Measurements from ENCODE around the gene NAT14.
A peak's percentile ranks its signal among the peaks of the same experiment; 100 is the strongest.
"Not testable (repeated sequence)": the region's sequence is repeated elsewhere in the genome, so short reads cannot be mapped to it uniquely, and the experiment has no call there.

NAT14 gene, protein sequence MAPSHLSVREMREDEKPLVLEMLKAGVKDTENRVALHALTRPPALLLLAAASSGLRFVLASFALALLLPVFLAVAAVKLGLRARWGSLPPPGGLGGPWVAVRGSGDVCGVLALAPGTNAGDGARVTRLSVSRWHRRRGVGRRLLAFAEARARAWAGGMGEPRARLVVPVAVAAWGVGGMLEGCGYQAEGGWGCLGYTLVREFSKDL

DNA sequence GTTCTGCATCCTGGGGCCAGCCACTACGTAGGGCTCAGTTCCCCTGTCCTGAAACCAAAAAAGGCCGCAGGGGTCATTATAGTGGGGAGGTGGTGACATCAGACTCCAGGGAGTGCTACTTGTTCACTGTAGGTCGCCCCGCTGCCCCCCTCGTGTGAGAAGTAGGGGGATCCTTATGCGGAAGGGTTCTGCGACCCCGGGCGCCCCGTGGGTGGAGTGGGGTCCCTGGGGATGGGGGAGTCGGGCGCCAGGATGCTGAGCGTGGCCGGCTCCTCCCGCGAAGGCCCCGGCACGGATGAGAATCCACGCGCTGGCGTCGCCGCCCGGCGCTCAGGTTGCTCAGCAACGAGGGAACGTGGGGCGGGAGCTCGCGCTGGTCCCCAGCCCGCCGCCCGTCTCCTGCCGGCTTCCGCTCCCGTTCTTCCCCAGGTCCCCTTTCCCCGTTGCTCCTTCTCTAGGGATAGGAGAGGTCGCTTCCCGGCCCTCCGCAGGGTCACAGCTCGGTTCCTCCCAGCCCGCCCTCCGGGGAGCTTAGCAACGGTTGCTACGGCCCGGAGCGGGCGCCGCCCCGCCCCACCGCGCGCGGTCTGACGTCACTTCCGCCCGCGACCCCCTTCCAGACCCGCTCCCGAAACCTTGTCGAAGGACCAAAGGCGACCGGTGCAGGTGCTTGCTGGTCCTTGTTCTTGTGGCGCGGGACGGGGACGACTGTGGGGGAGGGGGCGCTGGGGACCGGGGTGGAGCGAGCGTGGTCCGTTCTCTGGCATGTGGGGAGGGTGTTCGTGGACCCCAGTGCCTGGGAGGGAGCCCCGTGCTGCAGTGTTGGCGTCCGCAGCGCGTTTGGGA, at the start of gene NAT14:
Gene NAT14, plus strand, starts transcription at position 596 of the 846 bp plus-strand sequence. CDS start 521 bp downstream, outside the sequence.
- DNase-seq, result peak; percentile 84

DNA sequence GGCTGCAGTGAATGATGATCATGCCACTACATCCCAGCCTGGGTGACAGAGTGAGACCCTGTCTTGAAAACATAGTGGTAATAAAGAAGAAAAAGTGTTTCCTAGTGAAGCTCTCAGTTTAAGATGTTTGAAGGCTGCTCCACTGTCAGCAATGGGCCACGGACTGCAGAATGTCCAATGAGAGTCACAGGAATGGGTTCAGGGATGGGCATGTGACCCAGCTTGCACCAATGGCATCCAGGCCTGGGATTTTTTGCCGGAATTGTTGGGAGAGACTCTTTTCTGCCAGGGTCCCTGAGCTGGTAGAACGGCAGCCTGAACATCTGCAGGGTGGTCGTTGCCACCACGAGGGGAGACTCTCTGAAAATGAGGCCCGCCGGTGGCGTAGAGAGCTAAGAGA, 48.1 kb upstream of the NAT14 start:
- DNase-seq, result no peak

DNA sequence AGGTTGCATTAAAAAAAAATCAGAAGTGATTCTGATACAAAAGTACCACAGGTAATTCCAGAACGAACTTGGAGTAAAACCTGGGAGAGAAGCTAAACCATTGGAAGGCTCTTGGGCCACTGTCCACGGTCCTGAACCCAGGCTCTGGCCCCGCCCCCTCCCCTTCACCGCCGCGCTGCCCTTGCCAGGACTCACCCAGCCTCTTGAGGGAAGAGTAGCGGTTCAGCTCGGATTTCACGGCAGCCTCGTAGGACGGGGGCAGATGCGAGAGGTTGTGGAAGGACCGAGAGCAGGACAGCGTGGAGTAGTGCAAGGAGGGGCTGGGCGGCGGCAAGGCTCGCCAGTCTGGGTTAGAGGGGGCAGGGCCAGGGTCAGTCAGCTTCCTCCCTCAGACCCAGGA, 47.6 kb upstream of the NAT14 start:
- DNase-seq, result peak; percentile 88

DNA sequence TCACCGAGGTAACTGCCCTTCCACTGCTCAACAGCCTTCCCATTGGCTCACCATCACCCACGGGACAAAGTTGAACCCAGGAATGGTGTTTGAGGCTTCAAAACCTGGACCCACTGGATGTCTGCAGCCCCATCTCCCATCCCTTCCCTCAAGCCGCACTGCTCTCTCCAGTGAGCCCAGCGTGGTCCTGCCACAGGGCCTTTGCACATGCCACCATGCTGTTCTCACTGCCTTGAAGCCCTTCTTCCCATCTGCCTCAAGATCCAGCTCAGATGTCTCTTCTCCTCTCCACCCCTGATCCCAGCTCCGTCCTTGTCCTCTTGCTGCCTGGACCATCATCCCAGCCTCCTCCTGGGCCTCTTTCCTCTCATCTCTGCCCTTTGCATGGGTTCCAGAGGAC, 45.9 kb upstream of the NAT14 start:
- DNase-seq, result no peak

DNA sequence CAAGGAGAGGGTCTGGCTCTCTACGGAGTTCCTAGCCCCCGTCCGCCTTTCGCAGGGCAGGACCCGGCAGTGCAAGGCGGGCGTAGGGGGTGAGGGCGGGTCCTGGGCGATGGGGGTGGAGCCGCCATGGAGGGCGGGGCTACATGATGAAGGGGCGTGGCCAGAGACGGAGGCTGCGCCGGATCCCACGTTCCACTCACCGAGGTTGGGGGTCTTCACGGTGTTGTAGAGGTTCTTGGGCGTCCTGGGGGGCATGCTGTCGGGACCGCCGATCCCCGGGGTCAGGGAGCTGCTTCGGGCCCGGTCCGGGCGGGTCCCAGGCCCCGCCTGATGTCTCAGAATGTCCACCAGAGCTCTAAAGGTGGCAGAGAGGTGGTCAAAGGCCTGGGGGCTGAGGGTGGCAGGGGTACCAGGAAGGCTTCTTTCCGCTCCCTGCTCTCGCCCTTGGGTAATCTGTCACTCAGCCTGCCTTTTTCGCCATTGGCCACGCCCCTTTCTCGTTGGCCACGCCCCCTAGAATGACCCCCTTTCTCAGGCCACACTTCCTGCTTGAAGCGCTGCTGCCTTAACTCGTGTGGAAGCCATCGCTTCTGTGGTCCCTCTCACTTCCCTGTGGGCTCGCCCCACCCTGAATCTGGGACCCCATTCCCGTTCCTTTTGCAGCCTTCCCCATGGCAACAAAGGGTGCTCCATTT, 44.4 kb upstream of the NAT14 start:
- peak; percentile 30 for DNase-seq

DNA sequence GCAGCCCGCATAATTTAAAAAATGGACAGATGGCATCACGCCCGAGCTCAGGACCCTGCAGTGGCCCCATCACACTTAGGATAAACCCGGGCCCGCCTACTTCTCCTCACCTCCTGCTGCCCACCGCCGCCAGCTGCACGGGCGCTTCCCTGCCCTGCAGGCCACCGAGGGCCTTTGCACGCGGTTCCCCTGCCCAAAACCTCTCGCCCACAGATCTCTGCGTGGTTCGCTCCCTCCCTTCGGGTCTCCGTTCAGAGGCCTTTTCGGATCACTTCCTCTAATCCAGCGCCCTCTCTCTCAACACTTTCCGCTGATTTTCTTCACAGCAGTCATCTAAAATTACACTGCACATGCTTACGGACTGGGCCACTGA, 43.7 kb upstream of the NAT14 start:
- DNase-seq, result no peak

DNA sequence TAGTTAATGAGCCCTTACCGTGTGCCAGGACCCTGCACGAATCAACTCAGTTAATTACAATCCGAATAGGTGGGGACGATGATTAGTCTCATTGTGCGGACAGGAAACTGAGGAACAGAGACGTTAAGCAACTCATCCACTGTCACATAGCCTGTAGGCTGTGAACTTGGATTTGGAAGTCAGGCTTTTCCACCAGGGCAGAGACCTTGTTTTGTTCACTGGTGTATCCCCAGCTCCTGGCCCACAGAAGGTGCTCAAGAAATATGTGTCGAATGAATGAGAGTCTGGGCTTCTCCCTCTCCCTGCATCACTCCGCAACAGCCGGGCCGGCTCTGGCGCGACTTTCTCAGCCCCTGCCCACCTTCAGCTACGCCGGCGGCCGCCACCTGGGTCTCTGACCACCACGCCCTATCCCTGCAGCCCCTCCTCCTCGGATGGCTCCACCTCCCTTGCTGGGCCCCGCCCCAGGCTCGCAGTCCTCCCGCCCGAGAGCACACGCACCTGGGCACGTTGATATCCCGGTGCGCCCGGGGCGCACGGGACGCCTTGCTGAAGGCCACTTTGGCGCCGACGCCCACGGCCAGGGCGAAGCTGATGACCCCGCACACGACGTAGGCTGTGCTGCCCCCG, 43.2 kb upstream of the NAT14 start:
- no peak for DNase-seq

DNA sequence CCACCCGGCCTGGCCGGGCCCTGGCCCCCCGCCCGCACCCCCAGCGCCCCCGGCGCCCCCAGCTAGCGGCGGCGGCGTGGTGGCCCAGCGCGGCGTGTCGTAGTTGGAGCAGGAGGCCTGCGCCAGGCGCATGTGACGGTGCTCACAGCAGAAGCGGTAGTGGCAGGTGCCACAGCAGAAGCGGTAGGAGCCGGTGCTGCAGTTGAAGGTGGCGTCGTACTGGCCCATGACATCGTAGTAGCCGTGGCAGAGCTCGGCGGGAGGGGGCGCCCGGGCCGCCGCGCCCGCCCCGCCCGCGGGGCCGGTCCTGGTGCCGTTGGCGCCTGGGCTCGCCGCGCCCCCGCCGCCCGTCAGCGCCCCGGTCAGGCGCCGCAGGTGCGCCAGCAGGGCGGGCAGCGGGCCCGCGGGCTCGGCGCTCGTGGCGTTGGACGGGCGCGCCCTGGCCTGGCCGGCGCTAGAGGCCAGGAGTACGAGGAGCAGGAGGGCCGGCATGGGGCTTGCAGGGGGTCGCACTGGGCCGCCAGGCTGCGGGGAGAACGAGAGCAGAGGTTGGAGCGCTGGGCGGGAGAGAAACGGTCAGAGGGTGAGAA, 42.5 kb upstream of the NAT14 start:
- no peak for DNase-seq

DNA sequence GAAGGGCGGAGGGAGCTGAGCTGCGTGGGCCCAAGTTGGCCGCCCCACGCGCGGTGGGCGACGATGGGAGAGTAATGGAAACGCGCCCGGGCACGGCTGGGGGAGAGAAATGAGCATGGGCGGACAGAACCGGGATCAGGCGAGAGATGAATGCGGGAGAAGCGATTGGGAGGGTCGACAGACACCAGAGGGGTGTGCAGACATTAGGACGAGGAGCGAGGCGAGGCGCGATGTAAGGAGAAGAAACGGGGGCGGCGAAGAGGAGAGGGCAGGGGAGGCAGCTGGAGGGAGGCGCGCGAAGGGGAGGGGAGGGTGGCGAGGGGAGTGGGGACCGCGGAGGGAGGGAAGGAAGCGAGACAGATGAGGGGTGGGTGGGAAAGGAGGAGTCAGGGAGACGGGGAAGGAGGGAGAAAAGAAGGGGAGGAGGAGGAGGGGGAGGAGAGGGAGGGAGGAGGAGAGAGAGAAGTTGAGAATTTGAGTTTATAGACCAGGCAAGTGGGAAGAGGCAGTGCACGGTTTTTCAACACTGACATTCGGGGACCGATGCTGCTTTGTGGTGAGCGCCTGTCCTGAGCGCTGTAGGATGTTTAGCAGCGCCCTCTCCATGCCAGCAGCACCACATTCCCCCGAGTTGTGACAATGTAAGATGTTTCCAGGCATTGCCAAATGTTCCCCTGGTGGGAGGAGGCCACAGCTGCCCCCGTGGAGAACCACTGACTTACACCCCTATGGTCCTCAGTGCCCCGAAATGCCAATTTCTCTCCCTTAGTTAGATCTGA, 41.8 kb upstream of the NAT14 start, which contains the start of gene SHISA7:
Gene SHISA7, minus strand, starts transcription at position 256 of the 779 bp plus-strand sequence. CDS start 437 bp downstream, outside the sequence.
- DNase-seq, result peak; percentile 73

DNA sequence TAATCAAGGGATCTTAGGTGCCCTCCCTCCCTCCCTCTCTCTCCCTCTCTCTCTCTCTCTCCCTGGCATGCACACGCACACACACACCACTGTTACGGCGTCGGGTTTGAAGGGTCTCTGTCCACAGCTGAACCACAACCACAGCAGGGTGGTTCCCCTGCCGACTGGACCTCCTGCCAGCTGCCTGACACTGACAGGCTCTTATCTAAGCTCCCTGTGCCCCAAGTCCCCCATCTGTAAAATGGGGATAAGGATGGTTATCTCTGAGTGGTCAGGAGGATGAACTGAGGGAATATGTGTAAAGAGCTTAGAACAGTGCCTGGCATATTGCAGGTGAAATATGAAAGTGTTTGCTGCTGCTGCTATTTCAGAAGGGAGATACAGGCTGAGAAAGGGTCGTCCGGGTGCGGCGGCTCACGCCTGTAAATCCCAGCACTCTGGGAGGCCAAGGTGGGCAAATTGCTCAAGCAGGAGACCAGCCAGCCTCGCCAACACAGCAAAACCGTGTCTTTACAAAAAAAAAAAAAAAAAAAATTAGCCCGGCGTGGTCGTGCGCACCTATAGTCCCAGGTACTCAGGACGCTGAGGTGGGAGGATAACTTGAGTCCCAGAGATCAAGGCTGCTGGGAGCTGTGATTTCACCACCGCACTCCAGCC, 41.0 kb upstream of the NAT14 start:
- peak; percentile 82 for DNase-seq

DNA sequence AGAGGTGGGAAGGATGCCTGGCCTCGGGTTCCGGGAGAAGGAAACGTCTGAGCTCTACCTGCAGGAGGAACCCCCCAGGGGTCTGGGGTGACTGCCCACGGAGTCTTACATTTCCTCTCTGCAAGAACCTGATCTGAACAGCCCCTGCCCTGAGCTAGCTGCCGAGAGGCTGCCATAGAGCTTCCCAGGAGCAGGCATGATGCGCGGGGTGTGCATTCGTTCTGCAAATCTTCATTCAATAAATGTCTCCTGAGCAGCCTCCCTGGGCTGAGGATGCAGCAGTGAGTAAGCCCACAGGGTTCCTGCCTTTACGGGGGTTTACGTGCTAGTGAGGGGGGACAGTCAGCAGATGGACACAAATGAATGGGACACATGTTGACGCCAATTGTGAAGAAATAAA, 40.3 kb upstream of the NAT14 start:
- no peak for DNase-seq

DNA sequence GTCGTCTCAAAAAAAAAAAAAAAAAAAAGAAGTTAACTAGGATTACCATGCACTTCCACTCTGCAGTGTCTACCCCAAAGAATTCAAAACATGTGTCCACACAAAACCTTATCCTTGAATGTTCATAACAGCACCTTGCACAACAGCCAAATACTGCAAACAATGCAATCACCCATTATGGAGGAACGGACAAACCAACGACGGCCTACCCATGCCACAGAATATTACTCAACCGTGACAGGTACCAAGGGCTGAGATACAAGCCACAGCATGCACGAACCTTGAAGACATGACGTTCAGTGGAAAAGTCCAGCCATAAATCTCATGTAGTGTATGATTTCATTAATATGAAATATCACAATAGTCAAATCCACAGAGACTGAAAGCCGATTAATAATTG, 38.9 kb upstream of the NAT14 start:
- DNase-seq, result no peak

DNA sequence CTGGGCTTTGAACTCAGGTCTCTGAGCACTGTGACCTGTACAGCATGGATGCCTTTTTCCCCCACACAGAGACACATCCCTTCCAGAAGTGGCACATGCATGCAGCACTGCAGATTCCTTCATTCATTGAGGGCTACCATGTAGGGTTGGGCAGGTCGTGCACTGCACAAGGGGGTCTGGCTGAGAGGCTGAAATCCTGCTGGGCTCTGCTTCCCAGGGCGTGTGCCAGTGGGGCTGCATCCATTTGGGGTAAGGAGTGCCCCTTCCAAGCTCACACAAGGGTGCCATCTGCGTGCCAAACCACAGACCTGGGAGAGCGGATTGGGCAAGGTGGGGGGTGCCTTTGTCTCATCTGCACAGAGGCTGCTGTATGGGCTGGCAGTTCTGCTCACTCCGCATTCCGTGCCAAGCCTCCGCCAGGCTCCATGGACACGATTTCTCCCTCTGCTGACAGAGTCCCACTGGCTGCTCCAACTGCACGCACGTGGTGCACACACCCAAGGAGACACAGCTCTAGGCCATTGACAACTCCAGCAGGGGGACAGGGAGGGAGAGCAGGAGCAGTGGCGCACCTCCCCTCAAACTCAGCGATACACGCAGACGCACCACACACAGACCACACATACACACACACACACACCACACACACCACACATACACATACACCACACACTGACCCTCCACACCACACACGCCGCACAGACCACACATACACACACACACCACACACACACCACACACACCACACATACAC, 37.4 kb upstream of the NAT14 start:
- peak; percentile 50 for DNase-seq

DNA sequence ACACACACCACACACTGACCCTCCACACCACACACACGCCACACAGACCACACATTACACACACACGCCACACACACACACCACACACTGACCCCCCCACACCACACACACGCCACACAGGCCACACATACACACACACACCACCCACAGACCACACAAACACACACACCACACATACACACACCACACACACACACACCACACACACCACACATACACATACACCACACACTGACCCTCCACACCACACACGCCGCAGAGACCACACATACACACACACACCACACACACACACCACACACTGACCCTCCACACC, 36.9 kb upstream of the NAT14 start:
- DNase-seq, result not testable (repeated sequence)

DNA sequence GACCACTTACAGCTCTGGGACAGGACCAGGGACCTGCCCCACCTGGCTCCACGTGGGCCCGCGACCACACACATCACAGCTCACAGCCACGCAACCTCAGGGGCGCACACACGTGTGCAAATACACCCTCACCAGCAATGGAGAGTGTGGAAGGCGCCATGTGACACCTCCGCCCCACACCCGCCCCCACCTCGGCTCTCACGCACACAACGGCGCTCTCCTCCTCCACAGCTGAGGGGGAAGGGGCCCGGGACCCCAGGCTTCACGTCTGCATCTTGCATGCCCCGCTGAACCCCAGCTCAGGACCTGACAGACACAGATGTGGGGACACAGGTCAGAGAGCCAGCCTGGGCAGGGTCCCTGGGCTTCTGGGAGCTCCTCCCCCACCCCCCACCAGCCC, 35.5 kb upstream of the NAT14 start:
- no peak for DNase-seq

DNA sequence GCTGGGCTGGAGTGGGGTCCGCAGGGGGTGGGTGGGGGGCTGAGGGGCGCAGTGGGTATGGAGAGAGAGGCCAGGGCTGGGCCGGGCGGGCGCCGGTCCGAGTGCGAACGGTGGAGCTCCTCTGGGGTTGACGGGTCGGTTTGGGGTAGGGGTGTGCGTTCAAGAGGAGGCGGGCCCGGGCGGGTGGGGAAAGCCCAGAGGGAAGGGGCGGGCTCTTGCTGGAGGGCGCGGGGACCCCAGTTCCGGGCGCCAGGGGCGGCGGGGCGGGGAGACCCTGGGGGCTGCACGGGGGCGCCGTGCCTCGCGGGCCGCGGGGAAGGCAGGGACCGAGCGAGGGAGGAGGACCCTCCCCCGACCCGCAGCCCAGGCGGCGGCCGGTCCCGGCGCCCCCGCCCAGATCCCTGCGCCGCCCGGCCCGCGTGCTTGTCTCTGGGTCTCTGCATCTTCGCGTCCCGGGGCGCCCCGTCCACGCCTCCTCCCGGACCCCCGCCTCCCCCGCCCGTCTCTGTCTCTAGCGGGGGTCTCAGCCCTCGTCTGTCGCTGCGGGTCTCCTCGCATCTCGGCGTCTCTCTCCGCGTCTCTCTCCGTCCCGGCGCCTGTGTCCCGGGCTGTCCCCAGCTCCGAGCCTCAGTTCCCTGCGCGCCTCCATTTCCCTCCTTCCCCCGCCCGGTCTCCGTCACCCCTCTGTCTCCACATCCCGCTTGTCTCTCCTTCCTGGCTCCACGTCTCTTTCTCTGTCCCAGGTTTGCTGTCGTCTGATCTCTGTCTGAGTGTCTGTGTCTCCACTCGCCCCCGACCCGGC, 33.6 kb upstream of the NAT14 start:
- DNase-seq, result no peak

DNA sequence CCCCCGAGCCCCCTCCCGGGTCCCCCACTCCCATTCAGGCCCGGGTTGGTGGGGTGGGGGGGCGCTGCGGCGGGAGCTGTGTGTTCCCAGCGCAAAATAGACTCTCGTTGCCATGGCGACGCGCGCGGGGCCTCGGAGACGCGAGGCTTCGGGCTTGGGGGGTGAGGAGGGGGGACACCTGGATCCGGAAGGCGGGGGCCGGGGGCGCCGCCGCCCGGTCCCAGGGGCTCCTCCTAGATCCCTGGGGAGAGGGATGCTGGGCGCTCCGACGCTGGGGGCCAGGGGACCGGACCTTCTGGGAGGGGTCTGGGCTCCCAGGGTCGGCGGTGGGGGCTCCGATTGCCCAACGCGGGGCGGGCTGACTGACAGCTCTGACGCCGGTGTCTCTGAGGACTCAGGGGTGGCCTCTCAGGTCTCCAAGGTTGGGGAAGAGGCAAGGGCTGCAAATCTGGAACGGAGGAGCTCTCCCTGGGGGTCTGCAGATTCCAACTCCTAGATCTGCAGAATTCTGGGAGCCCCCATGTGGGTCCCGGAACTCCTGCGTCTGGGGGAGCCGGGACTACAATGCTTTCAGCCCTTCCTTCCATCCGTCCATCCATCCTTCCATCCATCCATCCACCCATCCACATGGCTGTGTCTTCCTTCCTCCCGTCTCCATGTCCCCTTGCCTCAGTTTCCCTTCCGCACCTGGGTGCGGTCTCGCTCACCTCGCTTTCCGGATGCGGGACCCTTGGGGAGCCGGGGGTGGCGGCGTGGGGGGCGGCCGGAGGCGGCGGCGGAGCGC, 32.8 kb upstream of the NAT14 start:
- DNase-seq, result no peak

DNA sequence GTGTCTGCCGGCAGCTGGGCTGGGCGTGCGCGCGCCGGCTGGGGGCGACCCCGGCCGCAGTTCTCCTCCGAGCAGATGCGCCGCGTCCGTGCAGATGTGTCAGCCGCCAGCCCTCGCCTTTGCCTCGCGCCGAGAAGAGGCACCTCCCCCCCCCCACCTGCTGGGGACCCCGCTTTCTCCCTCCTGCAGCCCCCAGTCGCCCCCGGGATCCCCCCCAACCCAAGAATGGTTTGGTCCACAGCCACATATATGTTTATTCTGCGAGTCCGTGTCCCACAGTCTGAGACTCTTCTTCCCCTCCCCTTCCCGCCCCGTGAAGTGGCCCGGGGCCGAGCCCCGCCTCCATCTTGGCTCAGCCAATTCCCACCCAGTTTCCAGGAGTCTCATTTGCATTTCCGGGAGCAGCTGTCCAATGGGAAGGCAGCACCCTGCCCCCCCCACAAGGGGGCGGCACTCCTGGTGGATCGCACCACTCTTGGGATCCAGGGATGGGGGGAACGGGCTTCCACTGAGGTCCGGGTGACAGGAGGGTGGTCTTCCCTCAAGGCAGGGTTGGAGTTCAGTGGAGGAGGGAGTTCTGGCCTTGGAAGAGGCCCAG, 32.1 kb upstream of the NAT14 start:
- peak; percentile 93 for DNase-seq

Measured in OCI-M1 (cell line).